ENCODE results near the gene WWOX.

Gene WWOX

GRCh38 chr16:78871241-78871640, 771.8 kb downstream of the WWOX start:
- no peaks in the 10 kb centered on the region for H3K36me3 ChIP-seq (ENCODE audit: insufficient read depth, low read length)
- TF ChIP-seq, protein P1, sequence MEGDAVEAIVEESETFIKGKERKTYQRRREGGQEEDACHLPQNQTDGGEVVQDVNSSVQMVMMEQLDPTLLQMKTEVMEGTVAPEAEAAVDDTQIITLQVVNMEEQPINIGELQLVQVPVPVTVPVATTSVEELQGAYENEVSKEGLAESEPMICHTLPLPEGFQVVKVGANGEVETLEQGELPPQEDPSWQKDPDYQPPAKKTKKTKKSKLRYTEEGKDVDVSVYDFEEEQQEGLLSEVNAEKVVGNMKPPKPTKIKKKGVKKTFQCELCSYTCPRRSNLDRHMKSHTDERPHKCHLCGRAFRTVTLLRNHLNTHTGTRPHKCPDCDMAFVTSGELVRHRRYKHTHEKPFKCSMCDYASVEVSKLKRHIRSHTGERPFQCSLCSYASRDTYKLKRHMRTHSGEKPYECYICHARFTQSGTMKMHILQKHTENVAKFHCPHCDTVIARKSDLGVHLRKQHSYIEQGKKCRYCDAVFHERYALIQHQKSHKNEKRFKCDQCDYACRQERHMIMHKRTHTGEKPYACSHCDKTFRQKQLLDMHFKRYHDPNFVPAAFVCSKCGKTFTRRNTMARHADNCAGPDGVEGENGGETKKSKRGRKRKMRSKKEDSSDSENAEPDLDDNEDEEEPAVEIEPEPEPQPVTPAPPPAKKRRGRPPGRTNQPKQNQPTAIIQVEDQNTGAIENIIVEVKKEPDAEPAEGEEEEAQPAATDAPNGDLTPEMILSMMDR (IDR thresholded peaks at IDR 0.05; ENCODE audit: borderline replicate concordance, extremely low read depth, low read length, poor library complexity, severe bottlenecking): no peak
- no peak for TF ChIP-seq EZH2 (IDR thresholded peaks at IDR 0.05; ENCODE audit: borderline replicate concordance, low read depth, low read length, severe bottlenecking)
- ATAC-seq (ENCODE audit: insufficient read depth, low read depth) (no peak), DNase-seq (no peak)
- no peak overlapping the region for H3K9ac ChIP-seq (ENCODE audit: low read depth, low read length)
- no peaks in the 10 kb centered on the region for H3K27me3 ChIP-seq (ENCODE audit: insufficient read depth, low read length, poor library complexity)
- no peaks in the 10 kb centered on the region for H3K79me2 ChIP-seq (ENCODE audit: insufficient read depth, low read length)
- H3K4me2 ChIP-seq (ENCODE audit: insufficient read depth, low read length): no peak overlapping the region
- no peaks in the 10 kb centered on the region for H3K4me1 ChIP-seq (ENCODE audit: insufficient read depth, low read length)
- H3K27ac ChIP-seq (ENCODE audit: low read length): no peak overlapping the region
- H3K9me3 ChIP-seq (ENCODE audit: insufficient read depth, low read length, severe bottlenecking): no peaks in the 10 kb centered on the region
- no peaks in the 10 kb centered on the region for H4K20me1 ChIP-seq (ENCODE audit: insufficient read depth, low read length)
- no peak overlapping the region for H3K4me3 ChIP-seq (ENCODE audit: low read depth in 1 of 2, low read length in 2 of 2)
- no peak overlapping the region for H2AFZ ChIP-seq (ENCODE audit: low read depth, low read length)

DNA sequence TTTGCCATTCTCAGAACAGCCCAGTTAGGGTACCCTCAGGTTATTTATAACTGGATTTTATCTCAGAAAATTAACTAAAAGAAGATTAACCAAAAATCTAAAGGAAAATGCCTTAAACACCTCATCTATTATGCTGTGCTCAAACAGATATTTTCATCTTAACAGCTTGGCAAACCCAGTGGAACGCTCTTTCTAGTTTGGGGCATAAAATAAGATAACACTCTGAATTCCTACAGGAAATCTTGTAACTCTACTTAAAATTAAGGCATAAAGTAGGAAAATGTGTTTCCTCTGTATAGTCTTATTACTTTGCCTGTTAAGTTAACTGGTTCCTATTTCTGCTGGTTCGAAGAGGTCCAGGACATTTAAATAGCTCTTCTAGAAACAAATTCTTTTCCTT, 777.2 kb downstream of the WWOX start:
- no peak overlapping the region for H3K4me2 ChIP-seq (ENCODE audit: insufficient read depth, low read length)
- DNase-seq: no peak
- no peaks in the 10 kb centered on the region for H3K27me3 ChIP-seq (ENCODE audit: insufficient read depth, low read length, poor library complexity)
- H3K27ac ChIP-seq (ENCODE audit: low read length): no peak overlapping the region
- H3K4me3 ChIP-seq (ENCODE audit: low read depth in 1 of 2, low read length in 2 of 2): no peak overlapping the region
- no peaks in the 10 kb centered on the region for H4K20me1 ChIP-seq (ENCODE audit: insufficient read depth, low read length)
- H3K36me3 ChIP-seq (ENCODE audit: insufficient read depth, low read length): no peaks in the 10 kb centered on the region
- H3K9ac ChIP-seq (ENCODE audit: low read depth, low read length): no peak overlapping the region
- no peak for TF ChIP-seq EZH2 (IDR thresholded peaks at IDR 0.05; ENCODE audit: borderline replicate concordance, low read depth, low read length, severe bottlenecking)
- TF ChIP-seq, protein P1 (IDR thresholded peaks at IDR 0.05; ENCODE audit: borderline replicate concordance, extremely low read depth, low read length, poor library complexity, severe bottlenecking): no peak
- H3K9me3 ChIP-seq (ENCODE audit: insufficient read depth, low read length, severe bottlenecking): no peaks in the 10 kb centered on the region
- no peaks in the 10 kb centered on the region for H3K4me1 ChIP-seq (ENCODE audit: insufficient read depth, low read length)
- H3K79me2 ChIP-seq (ENCODE audit: insufficient read depth, low read length): no peaks in the 10 kb centered on the region
- no peak overlapping the region for H2AFZ ChIP-seq (ENCODE audit: low read depth, low read length)
- no peak for ATAC-seq (ENCODE audit: insufficient read depth, low read depth)

- Histone ChIP-seq H3K4me3 (ENCODE audit: low read depth in 1 of 2, low read length in 2 of 2) (no peak overlapping the region), H4K20me1 (ENCODE audit: insufficient read depth, low read length) (no peaks in the 10 kb centered on the region), H3K27me3 (ENCODE audit: insufficient read depth, low read length, poor library complexity) (no peaks in the 10 kb centered on the region), H3K27ac (ENCODE audit: low read length) (no peak overlapping the region), H3K4me1 (ENCODE audit: insufficient read depth, low read length) (no peaks in the 10 kb centered on the region), H3K9ac (ENCODE audit: low read depth, low read length) (no peak overlapping the region), H3K79me2 (ENCODE audit: insufficient read depth, low read length) (no peaks in the 10 kb centered on the region), H2AFZ (ENCODE audit: low read depth, low read length) (no peak overlapping the region), H3K4me2 (ENCODE audit: insufficient read depth, low read length) (no peak overlapping the region), H3K9me3 (ENCODE audit: insufficient read depth, low read length, severe bottlenecking) (no peaks in the 10 kb centered on the region), H3K36me3 (ENCODE audit: insufficient read depth, low read length) (no peaks in the 10 kb centered on the region)
- TF ChIP-seq, protein P1 (IDR thresholded peaks at IDR 0.05; ENCODE audit: borderline replicate concordance, extremely low read depth, low read length, poor library complexity, severe bottlenecking): no peak
- TF ChIP-seq EZH2 (IDR thresholded peaks at IDR 0.05; ENCODE audit: borderline replicate concordance, low read depth, low read length, severe bottlenecking): no peak
- no peak for ATAC-seq (ENCODE audit: insufficient read depth, low read depth)
- no peak for DNase-seq
Measured at GRCh38 chr16:78877114-78877655, 777.7 kb downstream of the WWOX start.

DNA sequence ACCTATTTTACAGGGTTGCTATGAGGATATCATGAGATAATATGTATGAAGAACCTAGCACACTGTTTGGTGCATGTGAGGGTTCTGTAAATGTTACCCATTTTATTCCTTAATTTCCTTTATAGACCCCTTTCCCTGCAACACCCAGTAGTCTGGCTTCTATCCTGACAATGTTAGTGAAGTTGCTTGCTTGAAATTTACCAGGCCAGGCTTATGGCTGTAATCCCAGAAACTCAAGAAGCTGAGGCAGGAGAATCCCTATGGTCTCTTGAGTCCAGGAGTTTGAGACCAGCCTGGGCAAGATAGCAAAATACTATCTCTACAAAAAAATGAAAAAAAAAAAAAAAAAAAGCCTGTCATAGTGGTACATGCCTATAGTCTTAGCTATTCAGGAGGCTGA, 779.1 kb downstream of the WWOX start:
- no peak overlapping the region for H3K9ac ChIP-seq (ENCODE audit: low read depth, low read length)
- H4K20me1 ChIP-seq (ENCODE audit: insufficient read depth, low read length): no peaks in the 10 kb centered on the region
- DNase-seq: no peak
- H3K27ac ChIP-seq (ENCODE audit: low read length): no peak overlapping the region
- no peak overlapping the region for H3K4me2 ChIP-seq (ENCODE audit: insufficient read depth, low read length)
- H3K9me3 ChIP-seq (ENCODE audit: insufficient read depth, low read length, severe bottlenecking): no peaks in the 10 kb centered on the region
- no peak for TF ChIP-seq EZH2 (IDR thresholded peaks at IDR 0.05; ENCODE audit: borderline replicate concordance, low read depth, low read length, severe bottlenecking)
- TF ChIP-seq, protein P1 (IDR thresholded peaks at IDR 0.05; ENCODE audit: borderline replicate concordance, extremely low read depth, low read length, poor library complexity, severe bottlenecking): no peak
- H3K27me3 ChIP-seq (ENCODE audit: insufficient read depth, low read length, poor library complexity): no peaks in the 10 kb centered on the region
- H3K4me1 ChIP-seq (ENCODE audit: insufficient read depth, low read length): no peaks in the 10 kb centered on the region
- H3K4me3 ChIP-seq (ENCODE audit: low read depth in 1 of 2, low read length in 2 of 2): no peak overlapping the region
- no peak overlapping the region for H2AFZ ChIP-seq (ENCODE audit: low read depth, low read length)
- no peaks in the 10 kb centered on the region for H3K36me3 ChIP-seq (ENCODE audit: insufficient read depth, low read length)
- H3K79me2 ChIP-seq (ENCODE audit: insufficient read depth, low read length): no peaks in the 10 kb centered on the region
- ATAC-seq (ENCODE audit: insufficient read depth, low read depth): no peak
